ENCODE measurements around the gene CCDC6.
"Not testable (repeated sequence)": the region's sequence is repeated elsewhere in the genome, so short reads cannot be mapped to it uniquely, and the experiment has no call there.

CCDC6 gene

GRCh38 chr10:59884893-59885292 lies 21.5 kb downstream of the CCDC6 start:
- DNase-seq (ENCODE audit: low read depth, low spot score); H3K27ac ChIP-seq: not testable (repeated sequence)

GRCh38 chr10:59881640-59882039 lies 24.7 kb downstream of the CCDC6 start:
- no peak overlapping the region for H3K27ac ChIP-seq
- DNase-seq (ENCODE audit: low read depth, low spot score) = no peak

- DNase-seq (ENCODE audit: low read depth, low spot score) = no peak
- no peak overlapping the region for H3K27ac ChIP-seq
Observed at GRCh38 chr10:59880971-59881510, 25.3 kb downstream of the CCDC6 start.

GRCh38 chr10:59880019-59880717 lies 26.2 kb downstream of the CCDC6 start:
- DNase-seq (ENCODE audit: low read depth, low spot score) = no peak

GRCh38 chr10:59879363-59879913 lies 26.9 kb downstream of the CCDC6 start:
- DNase-seq (ENCODE audit: low read depth, low spot score) = no peak
- no peak overlapping the region for H3K27ac ChIP-seq

More at GRCh38 chr10:59880019-59880717, 26.2 kb downstream of the CCDC6 start:
- H3K27ac ChIP-seq = no peak overlapping the region

- H3K27ac ChIP-seq = no peak overlapping the region
- no peak for DNase-seq (ENCODE audit: low read depth, low spot score)
Observed at GRCh38 chr10:59878915-59879314, 27.4 kb downstream of the CCDC6 start.

- no peak overlapping the region for H3K27ac ChIP-seq
- no peak for DNase-seq (ENCODE audit: low read depth, low spot score)
Observed at GRCh38 chr10:59878289-59878688, 28.1 kb downstream of the CCDC6 start.

- H3K27ac ChIP-seq = peak overlapping the region; percentile 50
- DNase-seq (ENCODE audit: low read depth, low spot score) = no peak
Observed at GRCh38 chr10:59877191-59877671, 29.1 kb downstream of the CCDC6 start.

GRCh38 chr10:59876695-59877094 lies 29.7 kb downstream of the CCDC6 start:
- H3K27ac ChIP-seq = peak overlapping the region; percentile 50
- no peak for DNase-seq (ENCODE audit: low read depth, low spot score)

GRCh38 chr10:59876208-59876607 lies 30.1 kb downstream of the CCDC6 start:
- not testable (repeated sequence) for DNase-seq (ENCODE audit: low read depth, low spot score)
- H3K27ac ChIP-seq = peak overlapping the region; percentile 50

GRCh38 chr10:59873896-59874295 lies 32.5 kb downstream of the CCDC6 start:
- H3K27ac ChIP-seq = no peak overlapping the region
- no peak for DNase-seq (ENCODE audit: low read depth, low spot score)

- DNase-seq (ENCODE audit: low read depth, low spot score) = peak; percentile 22
- no peak overlapping the region for H3K27ac ChIP-seq
Observed at GRCh38 chr10:59872892-59873463, 33.4 kb downstream of the CCDC6 start.

- H3K27ac ChIP-seq = no peak overlapping the region
- no peak for DNase-seq (ENCODE audit: low read depth, low spot score)
Observed at GRCh38 chr10:59870152-59870551, 36.2 kb downstream of the CCDC6 start.

- no peak for DNase-seq (ENCODE audit: low read depth, low spot score)
- no peak overlapping the region for H3K27ac ChIP-seq
Observed at GRCh38 chr10:59869594-59869940, 36.8 kb downstream of the CCDC6 start.

GRCh38 chr10:59868696-59869593 lies 37.4 kb downstream of the CCDC6 start:
- no peak overlapping the region for H3K27ac ChIP-seq
- DNase-seq (ENCODE audit: low read depth, low spot score) = no peak

- H3K27ac ChIP-seq = no peak overlapping the region
- DNase-seq (ENCODE audit: low read depth, low spot score) = no peak
Observed at GRCh38 chr10:59867590-59867989, 38.8 kb downstream of the CCDC6 start.

GRCh38 chr10:59865101-59865500 lies 41.3 kb downstream of the CCDC6 start:
- DNase-seq (ENCODE audit: low read depth, low spot score) = peak; percentile 18
- peak overlapping the region; percentile 46 for H3K27ac ChIP-seq

- no peak for DNase-seq (ENCODE audit: low read depth, low spot score)
- peak overlapping the region; percentile 46 for H3K27ac ChIP-seq
Observed at GRCh38 chr10:59864141-59864962, 42.0 kb downstream of the CCDC6 start.

GRCh38 chr10:59859570-59859969 lies 46.8 kb downstream of the CCDC6 start:
- no peak for DNase-seq (ENCODE audit: low read depth, low spot score)
- H3K27ac ChIP-seq = no peak overlapping the region

- H3K27ac ChIP-seq = no peak overlapping the region
- no peak for DNase-seq (ENCODE audit: low read depth, low spot score)
Observed at GRCh38 chr10:59857921-59858320, 48.4 kb downstream of the CCDC6 start.

Measured in epithelial cell of prostate (primary cell).